GM23338 (cell line): Measurements from ENCODE around the gene B4GALT6. TPM values are rescaled to one million over a fixed set of nuclear protein-coding genes. Genes with fewer than 3 reads are reported as not detected.

Experiments
- ATAC-seq: fragments of 200-7000 bp; cut with Tn5 transposase; 3 replicates; pipeline ENCODE4 v1.9.1; 2020
- DNase-seq: peaks from one replicate; pipeline ENCODE4 v3.0.0-alpha.2; 2015; ENCODE audit warnings: low spot score
- H2AFZ ChIP-seq: fragments of 200-600 bp; sonication (generic); 2 replicates; pipeline ENCODE4 v1.8.0; 2016; ENCODE audit warnings: antibody characterized with exemption, mild to moderate bottlenecking, moderate library complexity
- H3F3A ChIP-seq: fragments of 200-600 bp; sonication (generic); replicated peaks from 2 replicates; pipeline ENCODE4 v1.8.0; 2017; ENCODE audit warnings: antibody characterized with exemption, mixed run types, low read depth
- H3K27ac ChIP-seq: fragments of 200-600 bp; sonication (generic); 2 replicates; pipeline ENCODE4 v1.6.1; 2016; ENCODE audit warnings: low read depth
- H3K27me3 ChIP-seq: fragments of 200-600 bp; sonication (generic); 2 replicates; pipeline ENCODE4 v1.8.0; 2016; ENCODE audit warnings: mild to moderate bottlenecking, mixed run types, moderate library complexity; ENCODE audit not compliant: insufficient read depth
- H3K36me3 ChIP-seq: fragments of 200-600 bp; sonication (generic); 2 replicates; pipeline ENCODE4 v1.8.0; 2016; ENCODE audit warnings: mild to moderate bottlenecking; ENCODE audit not compliant: insufficient read depth
- H3K4me1 ChIP-seq: fragments of 200-600 bp; sonication (generic); 2 replicates; pipeline ENCODE4 v1.8.0; 2016; ENCODE audit warnings: mild to moderate bottlenecking, moderate library complexity; ENCODE audit not compliant: insufficient read depth
- H3K4me2 ChIP-seq: fragments of 200-600 bp; sonication (generic); 2 replicates; pipeline ENCODE4 v1.7.1; 2017; ENCODE audit warnings: mixed run types
- H3K4me3 ChIP-seq: fragments of 200-600 bp; sonication (generic); 2 replicates; pipeline ENCODE4 v1.6.1; 2016; ENCODE audit warnings: mixed run types
- H3K79me2 ChIP-seq: fragments of 200-600 bp; sonication (generic); replicated peaks from 2 replicates; pipeline ENCODE4 v1.8.0; 2017; ENCODE audit warnings: mild to moderate bottlenecking; ENCODE audit not compliant: insufficient read depth
- H3K9me2 ChIP-seq: fragments of 200-600 bp; sonication (generic); 2 replicates; pipeline ENCODE4 v1.8.0; 2017; ENCODE audit not compliant: insufficient read depth
- H4K20me1 ChIP-seq: fragments of 200-600 bp; sonication (generic); replicated peaks from 2 replicates; pipeline ENCODE4 v1.8.0; 2017; ENCODE audit warnings: mild to moderate bottlenecking; ENCODE audit not compliant: insufficient read depth
- H3K27ac Mint-ChIP-seq: 2 replicates; pipeline ENCODE4 v1.8.0; 2020; ENCODE audit warnings: inconsistent platforms, mild to moderate bottlenecking, moderate library complexity, mixed read lengths
- H3K27me3 Mint-ChIP-seq: 3 replicates; pipeline ENCODE4 v1.8.0; 2022; ENCODE audit warnings: low read depth, mild to moderate bottlenecking, moderate library complexity, mixed read lengths, inconsistent platforms; ENCODE audit not compliant: insufficient read depth, poor library complexity
- H3K36me3 Mint-ChIP-seq: 3 replicates; pipeline ENCODE4 v1.8.0; 2021; ENCODE audit warnings: low read depth, mild to moderate bottlenecking, inconsistent platforms, moderate library complexity, mixed read lengths
- H3K4me1 Mint-ChIP-seq: 3 replicates; pipeline ENCODE4 v1.8.0; 2020; ENCODE audit warnings: mild to moderate bottlenecking, inconsistent platforms, mixed read lengths
- H3K4me3 Mint-ChIP-seq: 3 replicates; pipeline ENCODE4 v1.8.0; 2021; ENCODE audit warnings: moderate library complexity, mild to moderate bottlenecking, inconsistent platforms, mixed read lengths
- H3K9me3 Mint-ChIP-seq: 3 replicates; pipeline ENCODE4 v1.8.0; 2020; ENCODE audit warnings: moderate library complexity, mild to moderate bottlenecking, inconsistent platforms, mixed read lengths
- EZH2 ChIP-seq: fragments of 200-600 bp; sonication (generic); IDR thresholded peaks from one replicate; pipeline ENCODE4 v1.8.0; 2017; ENCODE audit warnings: antibody characterized with exemption, mild to moderate bottlenecking, low read depth; ENCODE audit not compliant: unreplicated experiment
- EZH2phosphoT487 ChIP-seq: fragments of 200-600 bp; sonication (generic); IDR thresholded peaks from one replicate; pipeline ENCODE4 v1.8.1; 2018; ENCODE audit warnings: antibody characterized with exemption; ENCODE audit not compliant: unreplicated experiment
- JUNB ChIP-seq: IDR thresholded peaks from one replicate; pipeline ENCODE4 v1.6.1; 2016; ENCODE audit warnings: antibody characterized with exemption; ENCODE audit not compliant: unreplicated experiment
- NANOG ChIP-seq: IDR thresholded peaks from 2 replicates; pipeline ENCODE4 v1.6.1; 2016; ENCODE audit warnings: antibody characterized with exemption, borderline replicate concordance
- POLR2AphosphoS5 ChIP-seq: IDR thresholded peaks from 2 replicates; pipeline ENCODE4 v1.6.1; 2016; ENCODE audit warnings: antibody characterized with exemption, low read depth
- STAT1 ChIP-seq: IDR thresholded peaks from one replicate; pipeline ENCODE4 v1.6.1; 2016; ENCODE audit warnings: antibody characterized with exemption; ENCODE audit not compliant: unreplicated experiment
- ZNF114 ChIP-seq: fragments of 250-450 bp; sonication (Bioruptor Pico); IDR thresholded peaks from 2 replicates; pipeline ENCODE4 v1.5.0; 2020; ENCODE audit warnings: mild to moderate bottlenecking, moderate library complexity
- ZNF331 ChIP-seq: fragments of 250-450 bp; sonication (Bioruptor Pico); IDR thresholded peaks from 2 replicates; pipeline ENCODE4 v1.5.0; 2020; ENCODE audit warnings: low read depth, mild to moderate bottlenecking, moderate library complexity
- polyA plus RNA-seq: library from polyadenylated mRNA; unstranded; fragments of >200 nt; fragmentation: Nextera tagmentation; extraction: Ambion mirVana; gene quantifications from 2 replicates; pipeline ENCODE4 v1.2.1, GENCODE V29; 2016
- total RNA-seq: library from RNA; depleted of rRNA; stranded (reverse); fragments of >200 nt; shearing (Covaris generic); gene quantifications from 2 replicates; pipeline ENCODE4 v1.2.3, GENCODE V29; 2014
- TF ChIP-seq, protein P1 (sequence below): IDR thresholded peaks from 2 replicates; pipeline ENCODE4 v1.6.1; 2016; ENCODE audit warnings: antibody characterized with exemption
- TF ChIP-seq, protein P2 (sequence below): IDR thresholded peaks from one replicate; pipeline ENCODE4 v1.6.1; 2018; ENCODE audit warnings: antibody characterized with exemption; ENCODE audit not compliant: unreplicated experiment
- TF ChIP-seq, protein P3 (sequence below), 2 experiments: fragments of 200-600 bp in 1 of 2; sonication (generic) in 1 of 2; conservative IDR thresholded peaks; 2 replicates each; pipeline versions ENCODE4 v1.5.1 to v1.6.1; 2016 to 2017; ENCODE audit warnings: antibody characterized with exemption in 2 of 2, low read depth in 2 of 2, mild to moderate bottlenecking in 2 of 2, moderate library complexity in 1 of 2

The B4GALT6 gene
- total and polyA plus RNA-seq, 2 experiments from 2014 or later, result 14.8 to 33.8 TPM

DNA sequence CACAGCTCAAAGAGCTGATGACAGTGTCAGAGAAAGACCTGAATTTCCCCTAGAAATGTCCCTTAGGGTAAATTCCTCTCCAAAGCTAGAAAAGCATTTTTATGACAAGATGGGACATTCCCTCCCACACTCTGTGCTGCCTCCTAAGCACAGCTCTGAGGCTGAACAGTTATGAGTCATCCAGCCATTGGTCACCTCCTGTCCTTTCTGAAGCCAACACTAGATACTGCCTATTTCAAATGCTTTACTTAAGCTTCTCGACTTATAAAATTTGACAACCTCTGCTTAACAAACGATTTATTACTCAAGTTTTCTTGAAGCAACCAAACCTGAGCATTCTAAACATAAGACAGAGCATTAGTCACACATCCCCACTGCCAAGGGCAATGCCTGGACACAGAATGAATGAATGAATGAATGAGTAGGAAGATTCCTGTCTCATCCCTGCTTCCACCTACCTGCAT is 35.4 kb downstream of the B4GALT6 start:
- peaks cover 51% of the 10 kb centered on the region for H3K4me1 ChIP-seq
- Mint-ChIP-seq H3K27ac (no peak overlapping the region), H3K27me3 (no peaks in the 10 kb centered on the region), H3K36me3 (peaks cover 19% of the 10 kb centered on the region), H3K4me1 (peaks cover 59% of the 10 kb centered on the region), H3K9me3 (no peaks in the 10 kb centered on the region), H3K4me3 (no peak overlapping the region)
- peaks cover 8% of the 10 kb centered on the region for H3K79me2 ChIP-seq
- no peak overlapping the region for H2AFZ ChIP-seq
- TF ChIP-seq ZNF114 (no peak), POLR2AphosphoS5 (no peak), STAT1 (no peak)
- TF ChIP-seq, protein P1, sequence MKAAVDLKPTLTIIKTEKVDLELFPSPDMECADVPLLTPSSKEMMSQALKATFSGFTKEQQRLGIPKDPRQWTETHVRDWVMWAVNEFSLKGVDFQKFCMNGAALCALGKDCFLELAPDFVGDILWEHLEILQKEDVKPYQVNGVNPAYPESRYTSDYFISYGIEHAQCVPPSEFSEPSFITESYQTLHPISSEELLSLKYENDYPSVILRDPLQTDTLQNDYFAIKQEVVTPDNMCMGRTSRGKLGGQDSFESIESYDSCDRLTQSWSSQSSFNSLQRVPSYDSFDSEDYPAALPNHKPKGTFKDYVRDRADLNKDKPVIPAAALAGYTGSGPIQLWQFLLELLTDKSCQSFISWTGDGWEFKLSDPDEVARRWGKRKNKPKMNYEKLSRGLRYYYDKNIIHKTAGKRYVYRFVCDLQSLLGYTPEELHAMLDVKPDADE, result no peak
- TF ChIP-seq, protein P2, sequence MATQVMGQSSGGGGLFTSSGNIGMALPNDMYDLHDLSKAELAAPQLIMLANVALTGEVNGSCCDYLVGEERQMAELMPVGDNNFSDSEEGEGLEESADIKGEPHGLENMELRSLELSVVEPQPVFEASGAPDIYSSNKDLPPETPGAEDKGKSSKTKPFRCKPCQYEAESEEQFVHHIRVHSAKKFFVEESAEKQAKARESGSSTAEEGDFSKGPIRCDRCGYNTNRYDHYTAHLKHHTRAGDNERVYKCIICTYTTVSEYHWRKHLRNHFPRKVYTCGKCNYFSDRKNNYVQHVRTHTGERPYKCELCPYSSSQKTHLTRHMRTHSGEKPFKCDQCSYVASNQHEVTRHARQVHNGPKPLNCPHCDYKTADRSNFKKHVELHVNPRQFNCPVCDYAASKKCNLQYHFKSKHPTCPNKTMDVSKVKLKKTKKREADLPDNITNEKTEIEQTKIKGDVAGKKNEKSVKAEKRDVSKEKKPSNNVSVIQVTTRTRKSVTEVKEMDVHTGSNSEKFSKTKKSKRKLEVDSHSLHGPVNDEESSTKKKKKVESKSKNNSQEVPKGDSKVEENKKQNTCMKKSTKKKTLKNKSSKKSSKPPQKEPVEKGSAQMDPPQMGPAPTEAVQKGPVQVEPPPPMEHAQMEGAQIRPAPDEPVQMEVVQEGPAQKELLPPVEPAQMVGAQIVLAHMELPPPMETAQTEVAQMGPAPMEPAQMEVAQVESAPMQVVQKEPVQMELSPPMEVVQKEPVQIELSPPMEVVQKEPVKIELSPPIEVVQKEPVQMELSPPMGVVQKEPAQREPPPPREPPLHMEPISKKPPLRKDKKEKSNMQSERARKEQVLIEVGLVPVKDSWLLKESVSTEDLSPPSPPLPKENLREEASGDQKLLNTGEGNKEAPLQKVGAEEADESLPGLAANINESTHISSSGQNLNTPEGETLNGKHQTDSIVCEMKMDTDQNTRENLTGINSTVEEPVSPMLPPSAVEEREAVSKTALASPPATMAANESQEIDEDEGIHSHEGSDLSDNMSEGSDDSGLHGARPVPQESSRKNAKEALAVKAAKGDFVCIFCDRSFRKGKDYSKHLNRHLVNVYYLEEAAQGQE, result no peak
- TF ChIP-seq, protein P3, sequence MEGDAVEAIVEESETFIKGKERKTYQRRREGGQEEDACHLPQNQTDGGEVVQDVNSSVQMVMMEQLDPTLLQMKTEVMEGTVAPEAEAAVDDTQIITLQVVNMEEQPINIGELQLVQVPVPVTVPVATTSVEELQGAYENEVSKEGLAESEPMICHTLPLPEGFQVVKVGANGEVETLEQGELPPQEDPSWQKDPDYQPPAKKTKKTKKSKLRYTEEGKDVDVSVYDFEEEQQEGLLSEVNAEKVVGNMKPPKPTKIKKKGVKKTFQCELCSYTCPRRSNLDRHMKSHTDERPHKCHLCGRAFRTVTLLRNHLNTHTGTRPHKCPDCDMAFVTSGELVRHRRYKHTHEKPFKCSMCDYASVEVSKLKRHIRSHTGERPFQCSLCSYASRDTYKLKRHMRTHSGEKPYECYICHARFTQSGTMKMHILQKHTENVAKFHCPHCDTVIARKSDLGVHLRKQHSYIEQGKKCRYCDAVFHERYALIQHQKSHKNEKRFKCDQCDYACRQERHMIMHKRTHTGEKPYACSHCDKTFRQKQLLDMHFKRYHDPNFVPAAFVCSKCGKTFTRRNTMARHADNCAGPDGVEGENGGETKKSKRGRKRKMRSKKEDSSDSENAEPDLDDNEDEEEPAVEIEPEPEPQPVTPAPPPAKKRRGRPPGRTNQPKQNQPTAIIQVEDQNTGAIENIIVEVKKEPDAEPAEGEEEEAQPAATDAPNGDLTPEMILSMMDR (conservative IDR thresholded peaks at IDR 0.05; ENCODE audit: low read depth in 2 of 2), result no peak
- no peaks in the 10 kb centered on the region for H3K27me3 ChIP-seq
- H3F3A ChIP-seq, result no peaks in the 10 kb centered on the region; the same call in 1 of the 2 replicates
- DNase-seq (no peak), ATAC-seq (no peak)
- H3K36me3 ChIP-seq, result no peaks in the 10 kb centered on the region
- H3K4me3 ChIP-seq, result no peak overlapping the region
- H3K9me2 ChIP-seq, result no peaks in the 10 kb centered on the region; the same call in 1 of the 2 replicates
- no peak overlapping the region for H3K4me2 ChIP-seq
- H4K20me1 ChIP-seq, result no peaks in the 10 kb centered on the region; the same call in 1 of the 2 replicates
- H3K27ac ChIP-seq, result no peak overlapping the region

DNA sequence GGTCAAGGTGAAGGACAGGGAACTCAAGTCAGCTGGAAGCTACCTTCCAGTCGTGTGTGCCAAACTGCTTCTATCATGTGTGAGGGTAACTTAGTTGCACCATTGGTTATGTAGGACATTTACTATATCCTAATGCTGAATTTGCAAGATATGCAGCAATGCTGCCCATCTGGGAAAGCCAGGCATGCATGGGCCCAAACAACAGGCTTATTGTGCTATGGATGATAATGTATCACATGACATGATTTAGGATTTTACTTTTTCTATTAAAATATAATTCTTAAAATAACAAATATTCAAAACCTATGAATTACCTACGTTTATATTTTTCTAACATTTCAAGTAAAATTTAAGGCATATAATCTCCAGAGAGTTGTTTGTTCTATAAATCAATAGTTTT is 35.9 kb downstream of the B4GALT6 start:
- H3K4me1 Mint-ChIP-seq, result peaks cover 59% of the 10 kb centered on the region
- no peak for TF ChIP-seq STAT1
- no peak for TF ChIP-seq JUNB
- no peak for TF ChIP-seq NANOG
- TF ChIP-seq EZH2phosphoT487, result no peak
- no peak for TF ChIP-seq ZNF331 (CRISPR knock-in tag)
- TF ChIP-seq POLR2AphosphoS5, result no peak
- TF ChIP-seq, protein P1, result no peak
- no peak for TF ChIP-seq EZH2
- TF ChIP-seq, protein P3 (conservative IDR thresholded peaks at IDR 0.05; ENCODE audit: low read depth in 2 of 2), result no peak

More for the DNA sequence above, 35.9 kb downstream of the B4GALT6 start:
- no peak overlapping the region for H3K27ac Mint-ChIP-seq
- H3K4me3 ChIP-seq, result no peak overlapping the region
- no peaks in the 10 kb centered on the region for H3K9me3 Mint-ChIP-seq
- H3K36me3 Mint-ChIP-seq, result peaks cover 15% of the 10 kb centered on the region
- H3K4me3 Mint-ChIP-seq, result no peak overlapping the region
- DNase-seq, result no peak
- no peaks in the 10 kb centered on the region for H3K27me3 ChIP-seq
- H3K9me2 ChIP-seq, result no peaks in the 10 kb centered on the region; the same call in 1 of the 2 replicates
- H3K4me1 ChIP-seq, result peaks cover 51% of the 10 kb centered on the region
- H3F3A ChIP-seq, result no peaks in the 10 kb centered on the region; the same call in 1 of the 2 replicates
- no peaks in the 10 kb centered on the region; the same call in 1 of the 2 replicates for H4K20me1 ChIP-seq
- peaks cover 8% of the 10 kb centered on the region for H3K79me2 ChIP-seq
- H3K27me3 Mint-ChIP-seq, result no peaks in the 10 kb centered on the region
- no peak overlapping the region for H3K27ac ChIP-seq
- ATAC-seq, result no peak
- H3K4me2 ChIP-seq, result no peak overlapping the region
- no peaks in the 10 kb centered on the region for H3K36me3 ChIP-seq
- H2AFZ ChIP-seq, result no peak overlapping the region
